ENCODE data around the gene CXCR1.

- TF ChIP-seq ZNF274 (IDR thresholded peaks at IDR 0.05; ENCODE audit: low read depth, low read length) = no peak
- no peak for TF ChIP-seq YY1 (IDR thresholded peaks at IDR 0.05; ENCODE audit: insufficient read depth, insufficient read length)
Measured at GRCh38 chr2:218179782-218180181, 13.0 kb upstream of the CXCR1 start.
